ENCODE measurements around the gene ELK3. TPM values are rescaled to one million over a fixed set of nuclear protein-coding genes. Genes with fewer than 3 reads are reported as not detected.

Gene ELK3
- polyA plus RNA-seq, 1 of the 3 experiments (the other 2 are of a cell fraction), result 33.8 TPM

GRCh38 chr12:96206936-96207662 lies 12.9 kb downstream of the ELK3 start:
- CTCF ChIA-PET, result interaction anchor here (0.6 to 4.5 kb wide), 2 partner anchors 8 to 32 kb away, joined by 3 to 22 read pairs; no protein-coding TSS in a partner anchor
- peak overlapping the region in 1 of 2 experiments; percentile 50; a peak in 1 of 4 replicates for H3K27ac ChIP-seq (ENCODE audit: low read depth in 2 of 2, low read length in 1 of 2)
- peaks cover 2 to 30% of the 10 kb centered on the region in 2 experiments; a peak in 3 of 4 replicates for H3K4me1 ChIP-seq (ENCODE audit: control insufficient read depth in 1 of 2, insufficient read depth in 2 of 2, low read depth in 1 of 2, low read length in 1 of 2)
- DNase-seq, result no peak
- no peak overlapping the region for H3K4me3 ChIP-seq (ENCODE audit: low read depth in 2 of 2, low read length in 1 of 2)
- H3F3A ChIP-seq (replicated peaks; ENCODE audit: insufficient read depth), result no peaks in the 10 kb centered on the region
- no peaks in the 10 kb centered on the region for H3K9me2 ChIP-seq
- no peaks in the 10 kb centered on the region for H3K9me3 ChIP-seq
- H3K79me2 ChIP-seq (ENCODE audit: insufficient read depth), result peaks cover 100% of the 10 kb centered on the region
- H3K9ac ChIP-seq, result no peak overlapping the region
- no peaks in the 10 kb centered on the region for H3K27me3 ChIP-seq (ENCODE audit: insufficient read depth)
- H4K20me1 ChIP-seq (ENCODE audit: insufficient read depth), result peaks cover 75% of the 10 kb centered on the region
- peaks cover 0 to 3% of the 10 kb centered on the region in 2 experiments for H3K36me3 ChIP-seq (replicated peaks in 1 of 2; ENCODE audit: control insufficient read depth in 1 of 2, insufficient read depth in 2 of 2, low read length in 1 of 2)
- H2AFZ ChIP-seq (ENCODE audit: low read depth), result no peak overlapping the region
- POLR2A ChIA-PET, result no interaction called here
- TF ChIP-seq TEAD4 (IDR thresholded peaks at IDR 0.05; ENCODE audit: borderline replicate concordance, insufficient read depth) (no peak), GABPA (IDR thresholded peaks at IDR 0.05; ENCODE audit: low read depth) (no peak), CHD2 (IDR thresholded peaks at IDR 0.05; ENCODE audit: low read length, partially characterized antibody) (no peak), RXRA (IDR thresholded peaks at IDR 0.05; ENCODE audit: borderline replicate concordance, low read depth) (no peak), USF1 (IDR thresholded peaks at IDR 0.05; ENCODE audit: borderline replicate concordance, low read depth) (no peak), POLR2AphosphoS5 (IDR thresholded peaks at IDR 0.05; ENCODE audit: low read depth, low read length) (no peak), FOXM1 (IDR thresholded peaks at IDR 0.05; ENCODE audit: low read depth) (no peak), IRF3 (IDR thresholded peaks at IDR 0.05; ENCODE audit: low read depth, low read length) (no peak), EZH2phosphoT487 (IDR thresholded peaks at IDR 0.05; ENCODE audit: borderline replicate concordance, low read depth) (no peak), CTCF (IDR thresholded peaks at IDR 0.05) (no peak)
- H3K4me2 ChIP-seq, result no peak overlapping the region
- WGBS (ENCODE audit: low lambda C conversion rate), result 90% methylated on average over 4 of the region's 4 CpGs

DNA sequence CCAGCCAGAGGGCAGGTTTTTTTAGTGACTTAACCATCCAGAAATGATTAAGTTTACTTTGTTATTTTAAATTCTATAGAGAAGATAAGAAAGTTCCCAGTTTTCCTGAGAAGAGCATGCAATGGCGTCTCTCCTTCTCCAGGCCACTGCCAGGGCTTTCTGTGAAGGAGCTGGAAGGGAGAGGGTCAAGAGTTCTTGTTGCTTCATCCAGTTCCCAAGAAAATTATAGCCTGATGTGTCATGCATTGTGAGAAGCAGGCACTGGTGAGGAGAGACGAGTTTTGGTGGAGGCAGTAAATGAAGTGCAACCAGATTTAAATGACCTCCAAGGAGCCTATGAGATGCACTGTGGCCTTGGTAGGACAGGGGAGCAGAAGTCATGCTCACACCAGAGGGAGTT lies 14.2 kb downstream of the ELK3 start:
- H3K9ac ChIP-seq, result no peak overlapping the region
- H3K9me2 ChIP-seq, result no peaks in the 10 kb centered on the region
- peaks cover 76% of the 10 kb centered on the region for H4K20me1 ChIP-seq (ENCODE audit: insufficient read depth)
- H3K27me3 ChIP-seq (ENCODE audit: insufficient read depth), result no peaks in the 10 kb centered on the region
- DNase-seq, result no peak
- no peak overlapping the region for H2AFZ ChIP-seq (ENCODE audit: low read depth)
- H3K27ac ChIP-seq (ENCODE audit: low read depth in 2 of 2, low read length in 1 of 2), result peak overlapping the region in 1 of 2 experiments; percentile 50; a peak in 2 of 4 replicates
- POLR2A ChIA-PET, result no interaction called here
- H3K4me1 ChIP-seq (ENCODE audit: control insufficient read depth in 1 of 2, insufficient read depth in 2 of 2, low read depth in 1 of 2, low read length in 1 of 2), result peaks cover 3 to 30% of the 10 kb centered on the region in 2 experiments; a peak in 3 of 4 replicates
- no peaks in the 10 kb centered on the region for H3K9me3 ChIP-seq
- H3K4me2 ChIP-seq, result no peak overlapping the region
- CTCF ChIA-PET, result interaction anchor here (0.6 to 3.5 kb wide), 4 partner anchors 12 to 147 kb away, joined by 3 to 13 read pairs (median 4); no protein-coding TSS in a partner anchor
- H3K36me3 ChIP-seq (replicated peaks in 1 of 2; ENCODE audit: control insufficient read depth in 1 of 2, insufficient read depth in 2 of 2, low read length in 1 of 2), result peaks cover 0 to 3% of the 10 kb centered on the region in 2 experiments
- peaks cover 100% of the 10 kb centered on the region for H3K79me2 ChIP-seq (ENCODE audit: insufficient read depth)
- no peaks in the 10 kb centered on the region for H3F3A ChIP-seq (replicated peaks; ENCODE audit: insufficient read depth)
- WGBS (ENCODE audit: low lambda C conversion rate), result 52% methylated on average over 2 of the region's 2 CpGs
- no peak overlapping the region for H3K4me3 ChIP-seq (ENCODE audit: low read depth in 2 of 2, low read length in 1 of 2)
- TF ChIP-seq FOXJ3 (CRISPR knock-in tag; IDR thresholded peaks at IDR 0.05) (no peak), NRF1 (IDR thresholded peaks at IDR 0.05; ENCODE audit: low read depth, low read length) (no peak), YY1 (IDR thresholded peaks at IDR 0.05; ENCODE audit: low read depth) (no peak), MAX (IDR thresholded peaks at IDR 0.05; ENCODE audit: low read depth) (no peak), CHD2 (IDR thresholded peaks at IDR 0.05; ENCODE audit: low read length, partially characterized antibody) (no peak), EZH2phosphoT487 (IDR thresholded peaks at IDR 0.05; ENCODE audit: borderline replicate concordance, low read depth) (no peak), NFIC (IDR thresholded peaks at IDR 0.05; ENCODE audit: borderline replicate concordance) (no peak), TEAD4 (IDR thresholded peaks at IDR 0.05; ENCODE audit: borderline replicate concordance, insufficient read depth) (no peak), RFX5 (IDR thresholded peaks at IDR 0.05; ENCODE audit: low read length) (no peak), RCOR1 (IDR thresholded peaks at IDR 0.05; ENCODE audit: low read length) (no peak), RAD21 (IDR thresholded peaks at IDR 0.05; ENCODE audit: low read length) (no peak), POLR2AphosphoS5 (IDR thresholded peaks at IDR 0.05; ENCODE audit: low read depth, low read length) (no peak)
- TF ChIP-seq, protein P1, sequence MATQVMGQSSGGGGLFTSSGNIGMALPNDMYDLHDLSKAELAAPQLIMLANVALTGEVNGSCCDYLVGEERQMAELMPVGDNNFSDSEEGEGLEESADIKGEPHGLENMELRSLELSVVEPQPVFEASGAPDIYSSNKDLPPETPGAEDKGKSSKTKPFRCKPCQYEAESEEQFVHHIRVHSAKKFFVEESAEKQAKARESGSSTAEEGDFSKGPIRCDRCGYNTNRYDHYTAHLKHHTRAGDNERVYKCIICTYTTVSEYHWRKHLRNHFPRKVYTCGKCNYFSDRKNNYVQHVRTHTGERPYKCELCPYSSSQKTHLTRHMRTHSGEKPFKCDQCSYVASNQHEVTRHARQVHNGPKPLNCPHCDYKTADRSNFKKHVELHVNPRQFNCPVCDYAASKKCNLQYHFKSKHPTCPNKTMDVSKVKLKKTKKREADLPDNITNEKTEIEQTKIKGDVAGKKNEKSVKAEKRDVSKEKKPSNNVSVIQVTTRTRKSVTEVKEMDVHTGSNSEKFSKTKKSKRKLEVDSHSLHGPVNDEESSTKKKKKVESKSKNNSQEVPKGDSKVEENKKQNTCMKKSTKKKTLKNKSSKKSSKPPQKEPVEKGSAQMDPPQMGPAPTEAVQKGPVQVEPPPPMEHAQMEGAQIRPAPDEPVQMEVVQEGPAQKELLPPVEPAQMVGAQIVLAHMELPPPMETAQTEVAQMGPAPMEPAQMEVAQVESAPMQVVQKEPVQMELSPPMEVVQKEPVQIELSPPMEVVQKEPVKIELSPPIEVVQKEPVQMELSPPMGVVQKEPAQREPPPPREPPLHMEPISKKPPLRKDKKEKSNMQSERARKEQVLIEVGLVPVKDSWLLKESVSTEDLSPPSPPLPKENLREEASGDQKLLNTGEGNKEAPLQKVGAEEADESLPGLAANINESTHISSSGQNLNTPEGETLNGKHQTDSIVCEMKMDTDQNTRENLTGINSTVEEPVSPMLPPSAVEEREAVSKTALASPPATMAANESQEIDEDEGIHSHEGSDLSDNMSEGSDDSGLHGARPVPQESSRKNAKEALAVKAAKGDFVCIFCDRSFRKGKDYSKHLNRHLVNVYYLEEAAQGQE (IDR thresholded peaks at IDR 0.05; ENCODE audit: low read depth, low read length), result no peak

Measured in SK-N-SH (cell line).